ENCODE measurements around the gene KCNC3.
A peak's percentile ranks its signal among the peaks of the same experiment; 100 is the strongest.

Gene KCNC3

GRCh38 chr19:50334741-50335421 is 5.7 kb upstream of the KCNC3 start:
- TF ChIP-seq CTCF (IDR thresholded peaks at IDR 0.05; ENCODE audit: low read length, missing control alignments) = no peak
- DNase-seq (ENCODE audit: low read depth) = no peak
- H3K4me3 ChIP-seq (replicated peaks; ENCODE audit: low read depth, low read length) = no peak overlapping the region

GRCh38 chr19:50333737-50334617 is 4.8 kb upstream of the KCNC3 start:
- peak overlapping the region; percentile 48 for H3K4me3 ChIP-seq (replicated peaks; ENCODE audit: low read depth, low read length)
- no peak for TF ChIP-seq CTCF (IDR thresholded peaks at IDR 0.05; ENCODE audit: low read length, missing control alignments)
- DNase-seq (ENCODE audit: low read depth) = peak; percentile 66

- peak overlapping the region; percentile 48 for H3K4me3 ChIP-seq (replicated peaks; ENCODE audit: low read depth, low read length)
- peak; percentile 78 for DNase-seq (ENCODE audit: low read depth)
- no peak for TF ChIP-seq CTCF (IDR thresholded peaks at IDR 0.05; ENCODE audit: low read length, missing control alignments)
Measured at GRCh38 chr19:50333235-50333736, 4.1 kb upstream of the KCNC3 start.

GRCh38 chr19:50332244-50333038 is 3.3 kb upstream of the KCNC3 start:
- no peak overlapping the region for H3K4me3 ChIP-seq (replicated peaks; ENCODE audit: low read depth, low read length)
- no peak for DNase-seq (ENCODE audit: low read depth)
- no peak for TF ChIP-seq CTCF (IDR thresholded peaks at IDR 0.05; ENCODE audit: low read length, missing control alignments)

GRCh38 chr19:50331994-50332243 is 2.7 kb upstream of the KCNC3 start:
- TF ChIP-seq CTCF (IDR thresholded peaks at IDR 0.05; ENCODE audit: low read length, missing control alignments) = no peak
- DNase-seq (ENCODE audit: low read depth) = no peak
- H3K4me3 ChIP-seq (replicated peaks; ENCODE audit: low read depth, low read length) = no peak overlapping the region

- no peak overlapping the region for H3K4me3 ChIP-seq (replicated peaks; ENCODE audit: low read depth, low read length)
- DNase-seq (ENCODE audit: low read depth) = no peak
- no peak for TF ChIP-seq CTCF (IDR thresholded peaks at IDR 0.05; ENCODE audit: low read length, missing control alignments)
Measured at GRCh38 chr19:50331221-50331993, 2.2 kb upstream of the KCNC3 start.
